HG03095 (cell line): ENCODE measurements around the gene MRM2.

Experiments used
- ATAC-seq: cut with Tn5 transposase; IDR thresholded peaks from one replicate; pipeline ENCODE4 v1.9.1; 2021; ENCODE audit warnings: moderate library complexity; ENCODE audit not compliant: unreplicated experiment

Gene MRM2

GRCh38 chr7:2193575-2194305, 48.3 kb downstream of the MRM2 start:
- ATAC-seq: no peak

- no peak for ATAC-seq
Measured at GRCh38 chr7:2192831-2193534, 49.0 kb downstream of the MRM2 start.

- ATAC-seq: no peak
Measured at GRCh38 chr7:2191016-2191415, 51.0 kb downstream of the MRM2 start.

- no peak for ATAC-seq
Measured at GRCh38 chr7:2190531-2190930, 51.5 kb downstream of the MRM2 start.

GRCh38 chr7:2186166-2186565, 55.8 kb downstream of the MRM2 start:
- no peak for ATAC-seq

- no peak for ATAC-seq
Measured at GRCh38 chr7:2185715-2186114, 56.3 kb downstream of the MRM2 start.
